Measurements from ENCODE around the gene TEKT1.
"Not testable (repeated sequence)": the region's sequence is repeated elsewhere in the genome, so short reads cannot be mapped to it uniquely, and the experiment has no call there.

GRCh38 chr17:6846138-6846537 is 14.6 kb upstream of the TEKT1 start:
- TF ChIP-seq EP300, POLR2A (IDR thresholded peaks at IDR 0.05): not testable (repeated sequence)
